Muscle layer of colon (tissue), 2 donors: ENCODE data around the gene PTMS.
"Not testable (repeated sequence)": the region's sequence is repeated elsewhere in the genome, so short reads cannot be mapped to it uniquely, and the experiment has no call there.

Experiments used
- H3K27ac ChIP-seq: one replicate; pipeline ENCODE4 v1.7.0; 2013; ENCODE audit warnings: low read depth, mild to moderate bottlenecking, low read length, moderate library complexity
- H3K27me3 ChIP-seq, 2 donors: one replicate each; pipeline ENCODE4 v1.7.0; 2013; ENCODE audit warnings: low read length in 2 of 2, mild to moderate bottlenecking in 2 of 2; ENCODE audit not compliant: insufficient read depth in 2 of 2, control insufficient read depth in 1 of 2
- H3K36me3 ChIP-seq: one replicate; pipeline ENCODE4 v1.7.0; 2013; ENCODE audit warnings: mild to moderate bottlenecking, low read length; ENCODE audit not compliant: insufficient read depth
- H3K4me1 ChIP-seq: one replicate; pipeline ENCODE4 v1.7.0; 2013; ENCODE audit warnings: mild to moderate bottlenecking, low read length; ENCODE audit not compliant: insufficient read depth
- H3K4me3 ChIP-seq, 2 donors: one replicate each; pipeline ENCODE4 v1.7.0; 2013; ENCODE audit warnings: low read length in 2 of 2, low read depth in 1 of 2, mild to moderate bottlenecking in 1 of 2, moderate library complexity in 1 of 2
- H3K9ac ChIP-seq: one replicate; pipeline ENCODE4 v1.7.0; 2013; ENCODE audit warnings: low read length
- H3K9me3 ChIP-seq: one replicate; pipeline ENCODE4 v1.7.0; 2013; ENCODE audit warnings: mild to moderate bottlenecking, low read length
- donor health status: abdominal sarcoma.
- donor health status: Adenocarcinoma of cecum.

Gene PTMS

GRCh38 chr12:6736754-6737153 lies 29.4 kb upstream of the PTMS start:
- Histone ChIP-seq H3K27me3 (no peaks in the 10 kb centered on the region), H3K4me1 (peaks cover 6% of the 10 kb centered on the region), H3K4me3 (no peak overlapping the region), H3K36me3 (peaks cover 3% of the 10 kb centered on the region), H3K9ac (no peak overlapping the region), H3K27ac (no peak overlapping the region), H3K9me3 (no peaks in the 10 kb centered on the region)

GRCh38 chr12:6742080-6742479 lies 24.1 kb upstream of the PTMS start:
- H3K27me3 ChIP-seq, H3K9me3 ChIP-seq, H3K27ac ChIP-seq, H3K4me1 ChIP-seq, H3K9ac ChIP-seq, H3K4me3 ChIP-seq: not testable (repeated sequence)
- peaks cover 15% of the 10 kb centered on the region for H3K36me3 ChIP-seq

- H3K4me1 ChIP-seq = no peaks in the 10 kb centered on the region
- H3K9me3 ChIP-seq = no peaks in the 10 kb centered on the region
- no peak overlapping the region for H3K4me3 ChIP-seq
- no peak overlapping the region for H3K27ac ChIP-seq
- peaks cover 22% of the 10 kb centered on the region for H3K36me3 ChIP-seq
- H3K9ac ChIP-seq = no peak overlapping the region
- H3K27me3 ChIP-seq = no peaks in the 10 kb centered on the region
These were observed 23.3 kb upstream of the PTMS start for GRCh38 chr12:6742834-6743233.

GRCh38 chr12:6743300-6743699 lies 22.9 kb upstream of the PTMS start:
- peaks cover 26% of the 10 kb centered on the region for H3K36me3 ChIP-seq
- not testable (repeated sequence) for H3K4me3 ChIP-seq, H3K27ac ChIP-seq, H3K27me3 ChIP-seq, H3K9me3 ChIP-seq, H3K9ac ChIP-seq, H3K4me1 ChIP-seq

- H3K4me1 ChIP-seq = no peaks in the 10 kb centered on the region
- peaks cover 52% of the 10 kb centered on the region for H3K36me3 ChIP-seq
- H3K27ac ChIP-seq = no peak overlapping the region
- no peaks in the 10 kb centered on the region for H3K9me3 ChIP-seq
- no peak overlapping the region for H3K9ac ChIP-seq
- no peaks in the 10 kb centered on the region for H3K27me3 ChIP-seq
- no peak overlapping the region for H3K4me3 ChIP-seq
These were observed 20.2 kb upstream of the PTMS start for GRCh38 chr12:6745741-6746525.

- Histone ChIP-seq H3K4me3 (no peak overlapping the region), H3K27ac (no peak overlapping the region), H3K27me3 (no peaks in the 10 kb centered on the region), H3K36me3 (peaks cover 64% of the 10 kb centered on the region), H3K9me3 (no peaks in the 10 kb centered on the region), H3K4me1 (peaks cover 11% of the 10 kb centered on the region), H3K9ac (no peak overlapping the region)
These were observed 18.9 kb upstream of the PTMS start for GRCh38 chr12:6747216-6747615.

- Histone ChIP-seq H3K9ac (no peak overlapping the region), H3K27me3 (no peaks in the 10 kb centered on the region), H3K9me3 (no peaks in the 10 kb centered on the region), H3K36me3 (peaks cover 64% of the 10 kb centered on the region), H3K4me1 (peaks cover 12% of the 10 kb centered on the region), H3K27ac (no peak overlapping the region), H3K4me3 (no peak overlapping the region)
These were observed 17.4 kb upstream of the PTMS start for GRCh38 chr12:6748761-6749160.

GRCh38 chr12:6750506-6750905 lies 15.7 kb upstream of the PTMS start:
- H3K9me3 ChIP-seq = no peaks in the 10 kb centered on the region
- H3K27ac ChIP-seq = no peak overlapping the region
- peaks cover 12% of the 10 kb centered on the region for H3K4me1 ChIP-seq
- H3K4me3 ChIP-seq = no peak overlapping the region
- H3K27me3 ChIP-seq = no peaks in the 10 kb centered on the region
- no peak overlapping the region for H3K9ac ChIP-seq
- H3K36me3 ChIP-seq = peaks cover 61% of the 10 kb centered on the region

- H3K36me3 ChIP-seq = peaks cover 52% of the 10 kb centered on the region
- H3K27me3 ChIP-seq = no peaks in the 10 kb centered on the region
- peak overlapping the region; percentile 100 for H3K27ac ChIP-seq
These were observed 14.4 kb upstream of the PTMS start for GRCh38 chr12:6751767-6752166.

GRCh38 chr12:6752167-6752920 lies 13.8 kb upstream of the PTMS start:
- Histone ChIP-seq H3K27ac (peak overlapping the region; percentile 100), H3K9ac (peak overlapping the region; percentile 69), H3K4me1 (peaks cover 12% of the 10 kb centered on the region), H3K27me3 (no peaks in the 10 kb centered on the region), H3K36me3 (peaks cover 46% of the 10 kb centered on the region), H3K9me3 (no peaks in the 10 kb centered on the region), H3K4me3 (peak overlapping the region; percentile 52 to 80)

More at GRCh38 chr12:6751767-6752166, 14.4 kb upstream of the PTMS start:
- Histone ChIP-seq H3K9me3 (no peaks in the 10 kb centered on the region), H3K9ac (peak overlapping the region; percentile 69), H3K4me1 (peaks cover 12% of the 10 kb centered on the region), H3K4me3 (peak overlapping the region; percentile 52 to 80)

GRCh38 chr12:6752921-6753771 lies 13.0 kb upstream of the PTMS start, which contains the start of gene MLF2:
TSS of gene MLF2 (minus strand) at chr12:6753141. CDS start at chr12:6752334, 807 bp downstream.
- H3K9ac ChIP-seq = peak within 1 kb of the TSS; percentile 69
- H3K9me3 ChIP-seq = no peaks in the 10 kb centered on the region
- no peaks in the 10 kb centered on the region for H3K27me3 ChIP-seq
- H3K27ac ChIP-seq = peak within 1 kb of the TSS; percentile 100
- H3K4me1 ChIP-seq = peaks cover 12% of the 10 kb centered on the region
- H3K4me3 ChIP-seq = peak within 1 kb of the TSS; percentile 52 to 80
- H3K36me3 ChIP-seq = peaks cover 38% of the 10 kb centered on the region
